Gastrocnemius medialis (tissue), 4 donors: ENCODE measurements around the gene ISLR. TPM values are rescaled to one million over a fixed set of nuclear protein-coding genes. Genes with fewer than 3 reads are reported as not detected.

Experiments used
- ATAC-seq, 2 donors: fragments of 150-250 bp; one replicate each; pipeline ENCODE4 v1.9.1; 2016
- DNase-seq, 2 donors: peaks; one replicate each; pipeline ENCODE4 v3.0.0-alpha.2; 2019
- H3K27ac ChIP-seq, 4 donors: fragments of 200-600 bp; sonication (generic); 1 replicate in 1 of 4; 2 replicates in 3 of 4; pipeline ENCODE4 v1.5.1; 2016 to 2018; ENCODE audit warnings: mild to moderate bottlenecking in 2 of 4, moderate library complexity in 1 of 4
- H3K27me3 ChIP-seq, 3 donors: fragments of 200-600 bp; sonication (generic) in 2 of 3; 1 replicate in 1 of 3; 2 replicates in 2 of 3; pipeline versions ENCODE4 v1.5.1 to v1.6.0; 2016 to 2019; ENCODE audit warnings: mild to moderate bottlenecking in 1 of 3, moderate library complexity in 1 of 3
- H3K36me3 ChIP-seq, 2 donors: fragments of 200-600 bp; sonication (generic) in 1 of 2; one replicate each; pipeline ENCODE4 v1.5.1; 2017 to 2018
- H3K4me1 ChIP-seq, 2 donors: fragments of 200-600 bp; sonication (generic) in 1 of 2; one replicate each; pipeline ENCODE4 v1.5.1; 2016 to 2017; ENCODE audit warnings: mild to moderate bottlenecking in 2 of 2
- H3K4me3 ChIP-seq, 4 donors: fragments of 200-600 bp; sonication (generic) in 3 of 4; 1 replicate in 1 of 4; 2 replicates in 3 of 4; pipeline ENCODE4 v1.5.1; 2016 to 2019; ENCODE audit warnings: mild to moderate bottlenecking in 2 of 4
- H3K9me3 ChIP-seq, 3 donors: fragments of 200-600 bp; sonication (generic) in 2 of 3; 1 replicate in 1 of 3; 2 replicates in 2 of 3; pipeline ENCODE4 v1.5.1; 2016 to 2019
- CTCF ChIP-seq, 5 experiments: fragments of 450-650 bp in 3 of 5; fragments of 200-600 bp in 2 of 5; sonication (generic) in 2 of 5; IDR thresholded peaks in 4 of 5; conservative IDR thresholded peaks in 1 of 5; 1 replicate in 4 of 5; 2 replicates in 1 of 5; pipeline ENCODE4 v1.5.1; 2016 to 2019; ENCODE audit warnings: antibody characterized with exemption in 5 of 5, mild to moderate bottlenecking in 3 of 5, moderate library complexity in 3 of 5
- POLR2A ChIP-seq, 2 donors: fragments of 450-650 bp; IDR thresholded peaks; one replicate each; pipeline ENCODE4 v1.6.1; 2017; ENCODE audit warnings: antibody characterized with exemption in 2 of 2, mild to moderate bottlenecking in 2 of 2, moderate library complexity in 2 of 2
- in situ Hi-C, 4 donors: fragments of 200-750 bp; cut with MboI; loops; one replicate each; pipeline versions ENCODE4 v1.15.0 to v1.8.0; 2017; ENCODE audit warnings: low sequenced_read_pairs in 4 of 4
- intact Hi-C: fragments of 100-400 bp; cut with DNase I; formaldehyde crosslinking; loops from one replicate; pipeline ENCODE4 v1.15.1; 2023; ENCODE audit warnings: low total_unique reads
- total RNA-seq, 4 donors: library from RNA; depleted of rRNA; stranded (reverse); fragments of >200 nt; gene quantifications; one replicate each; pipeline versions ENCODE4 v1.1.0 to v1.2.3, GENCODE V29; 2016

Gene ISLR
- total RNA-seq, 4 donors from 2014 or later: 5.9 to 29.4 (median 25.9) TPM

GRCh38 chr15:74207652-74208440 is 34.3 kb downstream of the ISLR start:
- Histone ChIP-seq H3K9me3 (no peaks in the 10 kb centered on the region), H3K36me3 (no peaks in the 10 kb centered on the region), H3K27me3 (no peaks in the 10 kb centered on the region), H3K4me1 (no peaks in the 10 kb centered on the region), H3K27ac (no peak overlapping the region), H3K4me3 (no peak overlapping the region)
- no peak for TF ChIP-seq POLR2A (IDR thresholded peaks at IDR 0.05)
- no peak for TF ChIP-seq CTCF (IDR thresholded peaks at IDR 0.05 in 4 of 5, conservative IDR thresholded peaks at IDR 0.05 in 1 of 5)
- intact Hi-C loops (no loop called here), in situ Hi-C loops (no loop called here)
- ATAC-seq: no peak
- no peak for DNase-seq

DNA sequence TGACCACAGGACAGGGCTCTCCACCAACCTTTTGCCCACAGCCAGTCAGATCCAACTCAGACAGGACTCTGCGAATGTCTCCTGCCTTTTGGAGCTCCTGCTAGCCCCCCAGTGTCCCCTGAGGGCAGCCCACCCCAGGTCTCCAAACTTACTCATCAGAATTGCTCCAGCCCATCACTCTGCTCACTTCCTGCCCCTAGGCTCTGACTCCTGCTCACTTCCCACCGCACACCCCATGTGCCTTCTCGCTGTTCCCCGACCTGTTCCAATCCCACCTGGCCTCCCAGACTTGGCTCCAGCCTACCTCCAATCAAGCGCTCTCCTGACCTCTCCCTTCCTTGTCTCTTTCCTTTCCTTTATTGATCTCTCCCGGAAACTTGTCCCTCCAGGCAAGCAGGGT is 35.0 kb downstream of the ISLR start:
- Histone ChIP-seq H3K27me3 (no peaks in the 10 kb centered on the region), H3K4me3 (no peak overlapping the region), H3K36me3 (no peaks in the 10 kb centered on the region), H3K27ac (no peak overlapping the region), H3K9me3 (no peaks in the 10 kb centered on the region), H3K4me1 (no peaks in the 10 kb centered on the region)
- TF ChIP-seq POLR2A (IDR thresholded peaks at IDR 0.05) (no peak), CTCF (IDR thresholded peaks at IDR 0.05 in 4 of 5, conservative IDR thresholded peaks at IDR 0.05 in 1 of 5) (no peak)
- no peak for DNase-seq
- ATAC-seq: no peak
- in situ Hi-C loops: no loop called here
- intact Hi-C loops: no loop called here

- in situ Hi-C loops (no loop called here), intact Hi-C loops (no loop called here)
- ATAC-seq: no peak
- no peak for TF ChIP-seq CTCF (IDR thresholded peaks at IDR 0.05 in 4 of 5, conservative IDR thresholded peaks at IDR 0.05 in 1 of 5)
- TF ChIP-seq POLR2A (IDR thresholded peaks at IDR 0.05): no peak
- no peaks in the 10 kb centered on the region for H3K4me1 ChIP-seq
- no peaks in the 10 kb centered on the region for H3K9me3 ChIP-seq
- H3K4me3 ChIP-seq: no peak overlapping the region
- no peak overlapping the region for H3K27ac ChIP-seq
- no peak for DNase-seq
- no peaks in the 10 kb centered on the region for H3K36me3 ChIP-seq
- H3K27me3 ChIP-seq: no peaks in the 10 kb centered on the region
These were observed 35.5 kb downstream of the ISLR start for GRCh38 chr15:74208901-74209559.

GRCh38 chr15:74209560-74209958 is 36.0 kb downstream of the ISLR start:
- no peak for ATAC-seq

More at GRCh38 chr15:74209560-74209958, 36.0 kb downstream of the ISLR start:
- Histone ChIP-seq H3K4me3 (no peak overlapping the region), H3K36me3 (no peaks in the 10 kb centered on the region), H3K27ac (no peak overlapping the region), H3K4me1 (no peaks in the 10 kb centered on the region), H3K27me3 (no peaks in the 10 kb centered on the region), H3K9me3 (no peaks in the 10 kb centered on the region)
- in situ Hi-C loops: no loop called here
- no peak for DNase-seq
- intact Hi-C loops: no loop called here
- TF ChIP-seq CTCF (IDR thresholded peaks at IDR 0.05 in 4 of 5, conservative IDR thresholded peaks at IDR 0.05 in 1 of 5) (no peak), POLR2A (IDR thresholded peaks at IDR 0.05) (no peak)
